PC-9 (cell line): Measurements from ENCODE around the gene PHACTR1.

ENCODE experiments used
- EZH2 ChIP-seq: fragments of 200-600 bp; sonication (generic); IDR thresholded peaks from 2 replicates; pipeline ENCODE4 v1.8.0; 2017; ENCODE audit warnings: antibody characterized with exemption, low read depth
- TF ChIP-seq, protein P1 (sequence below): fragments of 200-600 bp; sonication (generic); conservative IDR thresholded peaks from 2 replicates; pipeline ENCODE4 v1.6.1; 2017; ENCODE audit warnings: mixed run types, antibody characterized with exemption, mild to moderate bottlenecking, moderate library complexity

DNA sequence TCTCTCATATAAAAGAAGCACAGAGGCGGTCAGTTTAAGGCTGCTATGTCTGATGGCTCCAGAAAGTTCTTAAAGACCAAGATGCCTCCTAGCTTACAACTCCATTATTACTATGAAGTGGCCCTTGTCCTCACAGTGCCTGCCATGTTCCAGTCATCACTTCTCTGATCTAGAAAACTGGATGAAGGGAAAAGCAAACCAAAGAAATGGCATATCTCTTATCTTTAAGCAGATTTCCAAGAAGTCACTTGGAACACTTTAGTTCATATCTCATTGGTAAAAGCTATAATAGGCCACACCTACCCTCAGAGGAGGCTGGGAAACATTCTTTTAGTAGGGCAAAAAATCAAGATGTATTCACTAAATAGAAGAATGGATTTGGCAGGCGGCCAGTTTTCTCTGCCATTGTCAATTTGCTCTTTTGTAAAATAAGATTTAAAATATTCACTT lies 322.2 kb downstream of the PHACTR1 start:
- no peak for TF ChIP-seq EZH2
- TF ChIP-seq, protein P1, sequence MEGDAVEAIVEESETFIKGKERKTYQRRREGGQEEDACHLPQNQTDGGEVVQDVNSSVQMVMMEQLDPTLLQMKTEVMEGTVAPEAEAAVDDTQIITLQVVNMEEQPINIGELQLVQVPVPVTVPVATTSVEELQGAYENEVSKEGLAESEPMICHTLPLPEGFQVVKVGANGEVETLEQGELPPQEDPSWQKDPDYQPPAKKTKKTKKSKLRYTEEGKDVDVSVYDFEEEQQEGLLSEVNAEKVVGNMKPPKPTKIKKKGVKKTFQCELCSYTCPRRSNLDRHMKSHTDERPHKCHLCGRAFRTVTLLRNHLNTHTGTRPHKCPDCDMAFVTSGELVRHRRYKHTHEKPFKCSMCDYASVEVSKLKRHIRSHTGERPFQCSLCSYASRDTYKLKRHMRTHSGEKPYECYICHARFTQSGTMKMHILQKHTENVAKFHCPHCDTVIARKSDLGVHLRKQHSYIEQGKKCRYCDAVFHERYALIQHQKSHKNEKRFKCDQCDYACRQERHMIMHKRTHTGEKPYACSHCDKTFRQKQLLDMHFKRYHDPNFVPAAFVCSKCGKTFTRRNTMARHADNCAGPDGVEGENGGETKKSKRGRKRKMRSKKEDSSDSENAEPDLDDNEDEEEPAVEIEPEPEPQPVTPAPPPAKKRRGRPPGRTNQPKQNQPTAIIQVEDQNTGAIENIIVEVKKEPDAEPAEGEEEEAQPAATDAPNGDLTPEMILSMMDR: no peak
